BE2C (cell line): ENCODE results near the gene IRX1.

Experiments used
- DNase-seq: peaks from one replicate; pipeline ENCODE4 v3.0.0-alpha.2; 2020
- H3K27me3 ChIP-seq: fragments of 250-450 bp; sonication (Bioruptor Pico); 2 replicates; pipeline ENCODE4 v1.5.1; 2020; ENCODE audit warnings: mild to moderate bottlenecking
- H3K36me3 ChIP-seq: fragments of 250-450 bp; sonication (Bioruptor Pico); 2 replicates; pipeline ENCODE4 v1.5.1; 2020; ENCODE audit warnings: mild to moderate bottlenecking
- H3K4me1 ChIP-seq: fragments of 250-450 bp; sonication (Bioruptor Pico); 2 replicates; pipeline ENCODE4 v1.5.1; 2020
- H3K4me3 ChIP-seq: 2 replicates; pipeline ENCODE4 v1.5.1; 2011; ENCODE audit warnings: low read depth, low read length
- H3K9me3 ChIP-seq: fragments of 250-450 bp; sonication (Bioruptor Pico); 2 replicates; pipeline ENCODE4 v1.5.1; 2020
- TF ChIP-seq, protein P1 (sequence below): IDR thresholded peaks from 2 replicates; pipeline ENCODE4 v1.5.1; 2012; ENCODE audit warnings: mild to moderate bottlenecking, low read depth, low read length

Gene IRX1

DNA sequence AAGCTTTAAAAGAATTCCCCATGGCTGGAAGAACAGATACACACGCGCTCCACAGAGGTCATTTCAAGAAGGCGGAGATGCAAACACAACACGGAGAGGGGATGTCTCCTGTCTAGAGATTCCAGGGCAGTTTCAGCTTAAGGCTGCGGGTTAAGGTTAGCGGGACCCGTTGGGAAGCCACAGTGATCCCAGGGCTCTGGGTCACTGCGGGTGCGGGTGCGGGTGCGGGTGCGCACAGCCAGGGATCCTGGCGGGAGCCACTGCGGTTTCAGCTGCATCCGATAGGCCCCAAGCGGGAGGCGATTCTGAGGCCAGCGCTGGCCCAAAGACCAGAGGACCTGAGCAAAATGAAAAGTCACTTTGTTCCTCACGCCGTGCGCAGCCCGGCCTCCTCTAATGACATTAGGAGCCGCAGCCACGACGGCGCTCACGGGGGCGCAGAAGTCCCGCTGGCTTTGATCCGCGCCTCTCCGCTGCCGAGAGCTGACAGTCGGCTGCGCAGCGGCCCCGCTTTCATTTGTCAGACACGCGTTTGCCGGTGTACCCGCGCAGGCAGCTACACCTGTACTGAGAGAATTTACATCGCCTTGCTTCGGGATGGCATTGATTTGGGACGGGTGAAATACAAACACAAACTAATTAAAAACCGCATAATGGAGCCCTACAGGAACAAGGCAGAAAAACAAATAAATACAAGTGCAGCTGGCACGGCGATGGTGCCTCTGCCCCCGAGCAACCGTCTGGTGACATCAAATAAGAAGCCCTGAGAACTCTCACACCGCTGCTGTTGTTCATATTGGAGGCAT is 5.3 kb upstream of the IRX1 start:
- no peaks in the 10 kb centered on the region for H3K4me1 ChIP-seq
- H3K36me3 ChIP-seq, result no peaks in the 10 kb centered on the region
- DNase-seq, result no peak
- no peaks in the 10 kb centered on the region for H3K9me3 ChIP-seq
- no peak overlapping the region for H3K4me3 ChIP-seq
- 0 out of 2 replicates have a peak, but pooled peaks cover 2% of the 10 kb centered on the region for H3K27me3 ChIP-seq
- TF ChIP-seq, protein P1, sequence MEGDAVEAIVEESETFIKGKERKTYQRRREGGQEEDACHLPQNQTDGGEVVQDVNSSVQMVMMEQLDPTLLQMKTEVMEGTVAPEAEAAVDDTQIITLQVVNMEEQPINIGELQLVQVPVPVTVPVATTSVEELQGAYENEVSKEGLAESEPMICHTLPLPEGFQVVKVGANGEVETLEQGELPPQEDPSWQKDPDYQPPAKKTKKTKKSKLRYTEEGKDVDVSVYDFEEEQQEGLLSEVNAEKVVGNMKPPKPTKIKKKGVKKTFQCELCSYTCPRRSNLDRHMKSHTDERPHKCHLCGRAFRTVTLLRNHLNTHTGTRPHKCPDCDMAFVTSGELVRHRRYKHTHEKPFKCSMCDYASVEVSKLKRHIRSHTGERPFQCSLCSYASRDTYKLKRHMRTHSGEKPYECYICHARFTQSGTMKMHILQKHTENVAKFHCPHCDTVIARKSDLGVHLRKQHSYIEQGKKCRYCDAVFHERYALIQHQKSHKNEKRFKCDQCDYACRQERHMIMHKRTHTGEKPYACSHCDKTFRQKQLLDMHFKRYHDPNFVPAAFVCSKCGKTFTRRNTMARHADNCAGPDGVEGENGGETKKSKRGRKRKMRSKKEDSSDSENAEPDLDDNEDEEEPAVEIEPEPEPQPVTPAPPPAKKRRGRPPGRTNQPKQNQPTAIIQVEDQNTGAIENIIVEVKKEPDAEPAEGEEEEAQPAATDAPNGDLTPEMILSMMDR, result no peak

DNA sequence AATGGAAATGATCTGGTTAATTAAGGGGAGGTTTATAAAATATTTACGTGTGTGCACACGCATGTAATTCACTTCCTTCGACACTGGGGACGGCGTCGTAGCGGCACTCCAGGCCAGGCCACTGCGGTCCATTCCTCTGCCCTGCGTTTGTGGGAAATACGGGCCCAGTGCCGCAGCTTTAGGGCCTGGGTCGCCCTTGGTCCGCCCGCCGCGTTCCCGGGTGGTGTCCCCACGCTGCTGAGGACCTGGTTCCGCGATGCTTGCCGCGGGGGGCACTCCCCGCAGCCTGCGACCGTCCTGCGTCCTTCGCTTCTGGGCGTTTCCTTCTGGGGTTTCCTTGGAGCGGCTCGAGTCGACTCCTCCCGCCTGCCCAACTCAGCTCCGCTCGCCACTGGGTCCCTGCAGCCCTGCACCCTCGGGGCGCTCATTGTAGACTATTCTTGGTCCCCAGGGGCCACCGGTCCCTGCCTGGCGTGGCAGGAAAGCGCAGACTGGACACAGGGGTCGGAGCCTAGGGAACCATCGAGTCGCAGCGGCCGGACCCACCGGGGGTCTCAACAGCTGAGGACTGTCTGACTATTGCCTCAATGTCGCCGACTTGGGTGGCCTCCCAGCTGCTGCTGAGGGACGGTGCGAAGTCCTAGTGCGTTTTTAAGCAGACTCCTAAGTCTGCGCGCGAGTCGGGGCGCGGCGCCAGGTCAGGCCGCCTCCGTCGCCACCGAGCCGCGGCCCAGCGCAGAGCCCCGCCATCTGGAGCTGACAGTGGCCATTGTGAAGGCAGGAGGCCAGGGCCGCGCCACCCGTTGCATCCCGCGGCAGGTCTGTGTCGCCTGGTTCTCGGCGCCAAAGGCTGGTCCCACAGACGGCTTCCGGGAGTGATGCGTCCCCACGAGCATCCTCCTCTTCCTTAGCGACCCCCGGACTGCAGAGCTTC is 4.4 kb upstream of the IRX1 start:
- H3K36me3 ChIP-seq, result no peaks in the 10 kb centered on the region
- 0 out of 2 replicates have a peak, but pooled peaks cover 2% of the 10 kb centered on the region for H3K27me3 ChIP-seq
- H3K4me3 ChIP-seq, result no peak overlapping the region
- no peaks in the 10 kb centered on the region for H3K9me3 ChIP-seq
- H3K4me1 ChIP-seq, result no peaks in the 10 kb centered on the region
- no peak for DNase-seq
- TF ChIP-seq, protein P1, result no peak

DNA sequence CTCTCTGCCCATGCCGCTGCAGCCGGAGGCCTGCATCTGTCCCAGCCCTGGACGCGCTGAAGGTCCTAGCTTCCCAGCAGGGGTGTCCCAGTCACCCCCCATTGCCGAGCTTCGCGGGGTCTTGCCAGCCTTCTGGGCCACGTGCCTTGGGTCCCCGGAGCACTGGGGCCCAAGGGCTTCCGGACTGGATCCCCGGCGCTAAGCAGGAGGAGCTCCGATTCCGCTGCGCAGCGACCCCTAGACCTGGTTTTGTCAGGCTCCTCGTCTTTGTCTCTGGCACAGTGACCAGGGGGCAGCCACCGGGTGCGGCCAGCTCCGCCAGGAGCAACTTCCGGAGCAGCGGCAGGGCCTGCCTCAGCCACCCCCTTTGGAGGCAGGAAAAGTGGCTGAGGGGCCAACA is 3.3 kb upstream of the IRX1 start:
- Histone ChIP-seq H3K27me3 (0 out of 2 replicates have a peak, but pooled peaks cover 2% of the 10 kb centered on the region), H3K4me1 (no peaks in the 10 kb centered on the region), H3K4me3 (no peak overlapping the region), H3K36me3 (no peaks in the 10 kb centered on the region), H3K9me3 (no peaks in the 10 kb centered on the region)
- TF ChIP-seq, protein P1, result no peak
- DNase-seq, result no peak

DNA sequence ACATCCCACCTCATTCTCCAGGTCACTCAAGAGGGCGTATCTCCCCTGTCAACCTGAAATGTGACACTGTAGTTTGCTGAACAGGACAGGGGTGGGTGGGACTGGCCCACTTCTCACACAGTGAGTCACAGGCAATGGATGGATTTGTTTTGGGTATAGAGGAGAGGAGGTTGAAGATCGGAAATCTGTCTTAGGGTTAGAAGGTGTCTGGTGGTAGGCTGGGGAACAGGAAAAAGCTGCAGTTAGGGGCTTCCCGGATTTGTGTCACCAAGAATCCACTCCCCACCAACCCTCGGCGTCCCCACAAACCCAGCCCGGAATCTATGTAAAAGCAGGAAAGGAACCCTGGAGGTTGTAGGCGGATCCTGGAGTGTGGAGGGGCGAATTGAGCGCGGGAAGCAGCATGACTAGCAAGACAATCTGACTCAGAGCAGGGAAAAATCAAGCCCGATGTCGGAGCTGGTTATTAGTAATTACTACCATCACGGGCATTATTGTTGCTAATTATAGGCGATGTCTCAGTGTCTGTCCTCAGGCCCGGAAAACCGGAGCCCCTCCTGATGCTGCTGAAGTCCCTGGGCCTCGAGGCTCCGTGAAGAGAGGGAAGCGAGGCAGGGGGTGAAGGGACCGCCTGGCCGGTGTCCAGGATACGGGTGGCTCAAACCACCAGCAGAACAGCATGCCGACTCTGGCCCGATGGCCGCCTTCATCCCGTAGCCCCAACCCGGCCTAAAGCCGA is 1.7 kb upstream of the IRX1 start:
- DNase-seq, result no peak
- no peaks in the 10 kb centered on the region for H3K9me3 ChIP-seq
- H3K27me3 ChIP-seq, result 0 out of 2 replicates have a peak, but pooled peaks cover 2% of the 10 kb centered on the region
- no peak overlapping the region for H3K4me3 ChIP-seq
- H3K36me3 ChIP-seq, result no peaks in the 10 kb centered on the region
- no peaks in the 10 kb centered on the region for H3K4me1 ChIP-seq
- TF ChIP-seq, protein P1, result no peak

DNA sequence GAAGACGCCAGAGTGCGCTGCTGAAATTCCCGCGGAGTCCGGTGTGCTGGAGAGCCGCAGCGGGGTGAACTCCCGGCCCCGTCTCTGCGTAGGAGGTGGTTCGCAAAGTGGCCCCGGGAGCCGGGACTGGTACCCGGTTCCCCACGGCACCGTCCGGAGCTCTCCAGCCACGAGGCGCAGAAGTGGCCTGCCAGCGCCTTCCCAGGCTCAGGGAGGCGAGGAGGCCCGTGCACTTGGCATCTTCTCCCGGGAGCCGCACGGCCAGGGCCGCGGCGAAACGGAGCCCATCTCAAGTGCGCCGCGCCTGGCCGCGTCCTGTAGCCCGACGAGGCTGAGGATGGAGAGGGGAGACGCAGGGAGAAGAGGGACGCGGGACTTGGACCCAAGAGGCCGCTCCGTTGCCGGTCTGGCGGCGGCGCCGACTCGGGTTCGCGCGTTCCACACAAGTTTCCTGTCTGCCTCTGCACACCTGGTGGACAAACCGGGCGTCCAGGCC is 1.1 kb upstream of the IRX1 start:
- TF ChIP-seq, protein P1, result no peak
- no peaks in the 10 kb centered on the region for H3K4me1 ChIP-seq
- DNase-seq, result no peak
- H3K36me3 ChIP-seq, result no peaks in the 10 kb centered on the region
- H3K27me3 ChIP-seq, result 0 out of 2 replicates have a peak, but pooled peaks cover 2% of the 10 kb centered on the region
- H3K4me3 ChIP-seq, result no peak overlapping the region
- H3K9me3 ChIP-seq, result no peaks in the 10 kb centered on the region
